Hepatocyte (in vitro differentiated cells): Measurements from ENCODE around the gene POFUT2.

Source experiments
- EZH2 ChIP-seq: fragments of 200-600 bp; sonication (generic); IDR thresholded peaks from 2 replicates; pipeline ENCODE4 v1.6.1; 2016; ENCODE audit warnings: antibody characterized with exemption, mild to moderate bottlenecking, borderline replicate concordance
- EZH2phosphoT487 ChIP-seq: fragments of 200-600 bp; sonication (generic); IDR thresholded peaks from one replicate; pipeline ENCODE4 v1.6.1; 2018; ENCODE audit warnings: antibody characterized with exemption, mild to moderate bottlenecking, low read depth, moderate library complexity; ENCODE audit not compliant: unreplicated experiment, severe bottlenecking
- TF ChIP-seq, protein P1 (sequence below): fragments of 200-600 bp; sonication (generic); IDR thresholded peaks from 2 replicates; pipeline ENCODE4 v1.5.1; 2016; ENCODE audit warnings: antibody characterized with exemption, mild to moderate bottlenecking; ENCODE audit not compliant: poor library complexity

DNA sequence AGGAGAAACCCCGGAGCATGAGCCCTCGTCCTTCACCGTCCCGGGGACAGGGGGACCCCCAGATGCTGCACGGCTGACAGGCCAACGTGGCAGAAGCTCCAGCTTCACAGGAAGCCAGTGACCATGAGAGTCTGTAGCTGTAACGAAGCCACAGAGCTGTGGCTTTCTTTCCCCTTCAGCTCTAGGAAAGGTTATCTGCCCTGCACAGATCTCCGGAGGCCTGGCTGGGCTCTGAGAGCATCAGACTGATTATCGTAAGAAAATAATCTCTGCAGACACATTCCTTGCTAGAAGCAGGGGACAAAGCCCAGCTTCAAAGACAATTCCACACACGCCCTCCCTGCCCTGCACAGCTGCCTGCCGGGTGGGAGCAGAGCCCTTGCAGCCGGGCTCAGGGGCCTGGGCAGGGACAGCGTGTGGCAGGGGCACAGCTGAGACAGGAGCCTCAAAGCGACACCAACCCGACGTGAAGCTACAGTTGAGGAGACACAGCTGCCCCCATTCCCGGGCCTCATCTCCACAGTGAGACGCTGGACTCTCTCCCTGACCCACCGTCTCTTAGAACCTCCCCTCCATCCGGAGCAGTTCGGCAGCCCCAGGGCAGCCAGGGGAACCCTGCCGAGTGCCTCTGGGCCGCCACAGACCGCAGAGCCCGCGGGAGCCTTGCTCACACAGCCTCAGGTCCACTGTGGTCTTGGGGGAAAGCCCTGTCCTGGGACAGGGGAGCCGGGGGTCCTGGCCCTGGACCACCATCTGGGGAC lies 30.6 kb downstream of the POFUT2 start:
- TF ChIP-seq, protein P1, sequence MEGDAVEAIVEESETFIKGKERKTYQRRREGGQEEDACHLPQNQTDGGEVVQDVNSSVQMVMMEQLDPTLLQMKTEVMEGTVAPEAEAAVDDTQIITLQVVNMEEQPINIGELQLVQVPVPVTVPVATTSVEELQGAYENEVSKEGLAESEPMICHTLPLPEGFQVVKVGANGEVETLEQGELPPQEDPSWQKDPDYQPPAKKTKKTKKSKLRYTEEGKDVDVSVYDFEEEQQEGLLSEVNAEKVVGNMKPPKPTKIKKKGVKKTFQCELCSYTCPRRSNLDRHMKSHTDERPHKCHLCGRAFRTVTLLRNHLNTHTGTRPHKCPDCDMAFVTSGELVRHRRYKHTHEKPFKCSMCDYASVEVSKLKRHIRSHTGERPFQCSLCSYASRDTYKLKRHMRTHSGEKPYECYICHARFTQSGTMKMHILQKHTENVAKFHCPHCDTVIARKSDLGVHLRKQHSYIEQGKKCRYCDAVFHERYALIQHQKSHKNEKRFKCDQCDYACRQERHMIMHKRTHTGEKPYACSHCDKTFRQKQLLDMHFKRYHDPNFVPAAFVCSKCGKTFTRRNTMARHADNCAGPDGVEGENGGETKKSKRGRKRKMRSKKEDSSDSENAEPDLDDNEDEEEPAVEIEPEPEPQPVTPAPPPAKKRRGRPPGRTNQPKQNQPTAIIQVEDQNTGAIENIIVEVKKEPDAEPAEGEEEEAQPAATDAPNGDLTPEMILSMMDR = no peak
- TF ChIP-seq EZH2 = no peak
- no peak for TF ChIP-seq EZH2phosphoT487
